ENCODE data around the gene FARSA.
A peak's percentile ranks its signal among the peaks of the same experiment; 100 is the strongest.

Gene FARSA

DNA sequence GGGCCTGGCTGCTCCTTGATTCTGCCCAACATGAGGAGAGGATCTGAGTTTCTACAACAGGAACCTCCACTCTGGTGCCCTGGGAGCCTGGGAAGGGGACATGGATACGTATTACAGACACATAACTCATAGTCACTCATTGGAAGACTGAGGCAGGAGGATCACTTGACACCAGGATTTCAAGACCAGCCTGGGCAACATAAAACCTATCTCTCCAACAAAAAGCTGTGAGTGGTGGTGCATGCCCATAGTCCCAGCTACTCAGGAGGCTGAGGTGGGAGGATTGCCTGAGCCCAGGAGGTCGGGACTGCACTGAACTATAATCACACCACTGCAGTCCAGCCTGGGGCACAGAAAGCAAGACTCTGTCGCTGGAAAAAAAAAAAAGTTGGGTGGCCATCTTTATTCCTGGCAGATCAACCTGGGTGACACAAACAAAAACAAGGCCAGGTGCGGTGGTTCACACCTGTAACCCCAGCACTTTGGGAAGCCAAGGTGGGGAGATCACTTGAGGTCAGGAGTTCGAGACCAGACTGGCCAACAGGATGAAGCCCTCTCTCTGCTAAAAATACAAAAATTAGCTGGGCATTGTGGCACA, 45.4 kb downstream of the FARSA start:
- DNase-seq: no peak

DNA sequence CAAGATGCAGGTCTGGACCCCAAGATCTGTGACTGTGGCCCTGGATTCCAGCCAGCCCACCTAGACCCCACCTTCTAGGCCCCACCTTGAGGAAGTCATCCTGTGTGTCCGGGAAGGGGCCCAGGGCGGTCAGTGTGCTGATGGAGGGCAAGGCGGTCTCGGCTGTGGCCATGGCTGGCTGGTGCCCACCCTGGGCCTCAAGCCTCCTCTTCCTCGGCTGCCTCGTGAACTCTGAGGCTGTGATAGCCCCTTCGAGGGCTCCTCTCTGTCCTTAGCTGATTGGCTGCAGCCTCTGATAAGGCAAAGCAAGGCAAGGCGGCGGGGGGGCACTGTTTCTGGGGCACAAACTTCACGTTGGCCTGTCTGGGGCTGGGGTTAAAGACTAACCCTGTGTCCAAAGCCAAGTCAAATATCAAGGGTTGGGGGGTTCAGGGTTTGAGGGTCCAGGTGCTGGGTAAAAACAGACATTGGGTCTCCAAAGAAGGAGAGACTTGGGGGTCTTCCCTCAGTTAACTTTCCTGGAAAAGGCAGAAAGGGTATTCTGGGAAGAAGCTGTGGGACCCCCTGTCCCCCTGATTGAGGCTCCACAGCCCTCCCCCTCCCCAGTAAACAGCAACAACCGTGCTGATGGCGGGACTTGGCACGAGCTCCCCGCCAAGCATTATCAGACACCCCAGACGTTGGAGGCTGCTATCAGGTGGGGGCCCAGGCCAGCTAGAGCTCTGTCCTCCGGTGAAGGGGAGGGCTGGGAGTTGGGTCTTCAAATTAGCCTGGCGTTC, 46.4 kb downstream of the FARSA start, which contains the start of gene KLF1:
KLF1 (minus strand) TSS at position 233 of the 779 bp plus-strand sequence; CDS start at position 172, 61 bp downstream.
- DNase-seq: no peak

DNA sequence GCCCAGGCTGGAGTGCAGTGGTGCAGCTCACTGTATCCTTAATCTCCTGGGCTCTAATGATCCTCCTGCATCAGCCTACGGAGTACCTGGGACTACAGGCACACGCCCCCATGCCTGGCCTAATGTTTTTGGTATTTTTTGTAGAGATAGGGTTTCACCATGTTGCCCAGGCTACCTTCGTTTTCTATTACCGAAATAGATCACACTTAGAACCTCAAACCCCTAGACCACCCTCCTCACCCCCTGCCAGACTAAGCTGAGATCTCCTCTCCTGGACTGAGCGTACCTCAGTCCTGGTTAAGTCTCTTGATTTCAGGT, 46.9 kb downstream of the FARSA start:
- DNase-seq: no peak

DNA sequence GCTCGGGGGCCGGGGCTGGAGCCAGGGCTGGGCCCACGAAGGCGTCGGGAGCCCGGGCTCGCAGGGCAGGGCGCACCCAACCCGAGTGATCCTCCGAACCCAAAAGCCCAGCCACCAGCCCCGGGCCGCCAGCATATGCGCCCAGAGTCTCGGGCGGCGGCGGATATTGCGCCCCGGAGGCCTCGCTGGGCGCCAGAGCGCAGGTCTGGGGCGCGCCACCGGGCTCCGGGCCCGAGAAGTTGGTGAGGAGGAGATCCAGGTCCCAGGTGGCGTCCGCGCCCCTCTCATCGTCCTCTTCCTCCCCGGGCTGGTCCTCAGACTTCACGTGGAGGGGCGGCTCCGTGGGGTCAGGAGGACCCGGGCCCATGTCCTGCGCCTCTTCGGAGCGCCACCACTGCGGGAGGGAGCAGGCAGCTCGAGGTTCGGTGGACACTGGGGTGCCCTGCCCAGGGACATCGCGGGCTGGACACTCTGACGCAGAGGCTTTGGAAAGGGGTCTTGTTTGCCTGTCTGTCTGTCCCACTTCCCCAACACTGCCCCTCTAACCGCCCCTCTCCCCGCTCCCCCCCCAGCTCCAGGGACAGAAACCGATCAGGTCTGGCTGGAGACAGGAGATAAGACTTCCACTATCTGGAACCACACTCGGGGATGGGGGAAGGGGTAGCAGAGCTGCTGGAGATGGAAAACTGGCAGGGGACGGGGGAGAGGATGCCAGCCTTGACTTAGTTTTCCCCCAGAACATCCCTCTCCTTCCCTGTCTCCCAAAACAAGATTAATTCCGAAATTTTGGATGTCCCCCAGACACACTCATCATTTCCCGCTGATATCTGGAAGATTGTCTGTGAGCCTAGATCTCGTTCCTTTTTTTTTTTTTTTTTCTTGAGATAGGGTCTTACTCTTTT, 47.5 kb downstream of the FARSA start:
- no peak for DNase-seq

DNA sequence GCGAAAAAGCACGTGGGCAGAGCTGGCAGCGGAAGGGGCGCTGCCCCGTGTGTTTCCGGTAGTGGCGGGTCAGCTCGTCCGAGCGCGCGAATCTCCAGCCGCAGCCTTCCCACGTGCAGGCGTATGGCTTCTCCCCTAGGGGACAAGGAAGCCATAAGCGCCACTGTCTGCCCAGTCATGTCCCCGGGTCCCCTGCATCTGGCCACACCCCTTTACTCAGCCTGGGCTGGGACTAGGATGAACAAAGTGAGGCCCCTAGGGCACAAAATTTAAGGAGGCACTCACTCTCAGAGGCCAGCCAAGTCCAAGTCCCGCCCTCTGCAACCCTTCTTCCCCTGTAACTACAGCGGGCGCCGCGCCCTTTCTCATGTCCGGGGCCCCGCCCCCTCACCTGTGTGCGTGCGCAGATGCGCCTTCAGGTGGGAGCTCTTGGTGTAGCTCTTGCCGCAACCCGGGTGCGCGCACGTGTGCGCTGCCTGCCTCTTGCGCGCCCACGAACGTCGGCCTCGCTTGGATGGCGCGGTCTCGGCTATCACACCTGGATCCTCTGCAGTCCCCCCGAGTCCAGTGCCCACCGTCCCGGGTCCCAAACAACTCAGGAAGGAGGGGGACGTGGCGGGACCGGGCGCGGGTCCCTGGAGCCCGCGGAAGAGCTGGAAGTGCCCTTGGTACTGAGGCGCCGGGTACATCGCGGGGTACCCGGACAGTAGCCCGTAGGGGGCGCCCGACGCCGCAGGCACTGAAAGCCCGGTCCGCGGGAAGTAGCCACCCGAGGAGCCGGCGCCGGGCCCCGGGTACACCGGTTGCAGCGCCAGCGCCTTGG, 48.4 kb downstream of the FARSA start:
- peak; percentile 97 for DNase-seq

DNA sequence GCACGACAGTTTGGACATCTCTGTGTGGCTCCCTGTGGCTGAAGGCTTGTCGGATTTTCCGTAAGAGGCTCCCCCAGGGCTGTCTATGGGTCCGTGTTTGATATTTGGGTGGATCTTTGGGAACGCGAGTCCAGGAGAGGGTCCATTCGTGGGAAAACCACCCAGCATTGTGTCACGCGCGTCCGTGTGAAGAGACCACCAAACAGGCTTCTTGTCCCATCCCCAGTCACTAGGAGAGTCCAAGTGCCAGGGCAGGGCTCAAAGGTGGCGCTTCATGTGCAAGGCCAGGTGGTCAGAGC, 48.9 kb downstream of the FARSA start:
- no peak for DNase-seq

DNA sequence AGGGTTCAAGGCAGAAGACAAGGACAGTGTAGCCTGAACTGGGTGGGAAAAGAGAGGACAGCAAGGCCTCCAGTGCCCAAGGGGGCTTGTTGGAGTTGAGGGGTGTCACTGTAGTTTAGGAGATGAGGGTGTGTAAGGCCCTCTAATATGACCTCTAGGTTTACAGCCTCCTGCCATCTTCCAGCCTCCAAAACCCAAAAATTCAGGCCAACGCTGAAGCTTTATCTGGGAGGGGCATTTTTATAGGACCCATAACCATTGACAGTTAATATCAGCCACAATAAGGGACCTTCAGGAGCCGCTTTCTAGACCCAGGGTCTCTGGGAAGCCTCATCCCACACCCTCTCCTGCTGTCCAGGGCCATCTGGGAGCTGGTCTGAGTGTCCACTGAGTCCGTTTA, 49.3 kb downstream of the FARSA start:
- DNase-seq: no peak

DNA sequence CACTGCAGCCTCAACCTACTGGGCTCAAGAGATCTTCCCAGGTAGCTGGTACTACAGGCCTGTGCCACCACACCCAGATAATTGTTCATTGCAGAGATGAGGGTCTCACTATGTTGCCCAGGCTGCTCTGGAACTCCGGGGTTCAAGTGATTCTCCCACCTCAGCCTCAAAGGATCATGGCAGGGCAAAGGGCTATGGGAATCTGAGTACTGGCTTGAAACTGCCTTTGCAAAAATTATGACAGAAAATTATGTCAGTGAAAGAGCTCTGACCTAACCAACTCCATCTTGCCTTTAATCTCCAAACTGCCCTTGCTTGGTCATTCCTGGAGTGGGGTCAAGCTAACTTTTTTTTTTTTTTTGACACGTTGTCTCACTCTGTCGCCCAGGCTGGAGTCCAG, 50.9 kb downstream of the FARSA start:
- DNase-seq: no peak

DNA sequence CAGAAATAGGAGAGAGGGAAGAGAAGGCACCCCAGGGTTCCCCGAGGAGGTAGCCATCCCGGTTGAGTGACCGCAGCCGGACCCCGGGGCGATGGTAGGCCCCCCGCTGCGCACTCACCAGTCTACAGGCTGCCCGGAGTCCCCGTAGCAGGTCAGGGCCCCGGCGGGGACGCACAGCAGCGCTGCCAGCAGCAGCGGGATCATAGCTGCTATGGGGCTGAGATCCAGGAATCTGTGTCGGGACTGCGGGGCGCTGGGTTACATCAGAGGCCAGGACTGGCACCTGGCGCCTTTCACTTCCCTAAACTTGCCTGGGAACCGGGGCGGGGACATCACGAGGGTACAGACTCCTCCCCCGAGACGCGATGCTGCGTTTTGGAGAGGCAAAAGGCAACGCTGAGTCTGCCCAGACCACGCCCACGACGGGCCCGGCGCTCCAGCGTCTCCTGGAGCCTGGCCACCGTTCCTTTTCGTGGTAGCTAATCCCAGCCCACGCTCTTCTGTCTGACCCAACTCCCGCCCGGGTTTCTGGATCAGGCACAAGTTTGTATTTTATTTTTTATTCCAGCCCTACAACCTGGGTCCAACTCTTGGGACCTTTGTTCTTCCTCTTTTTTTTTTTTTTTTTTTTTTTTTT, 52.2 kb downstream of the FARSA start, which contains the start of gene DNASE2:
DNASE2 (minus strand) TSS at position 278 of the 637 bp plus-strand sequence; CDS start at position 204, 74 bp downstream.
- peak; percentile 94 for DNase-seq

DNA sequence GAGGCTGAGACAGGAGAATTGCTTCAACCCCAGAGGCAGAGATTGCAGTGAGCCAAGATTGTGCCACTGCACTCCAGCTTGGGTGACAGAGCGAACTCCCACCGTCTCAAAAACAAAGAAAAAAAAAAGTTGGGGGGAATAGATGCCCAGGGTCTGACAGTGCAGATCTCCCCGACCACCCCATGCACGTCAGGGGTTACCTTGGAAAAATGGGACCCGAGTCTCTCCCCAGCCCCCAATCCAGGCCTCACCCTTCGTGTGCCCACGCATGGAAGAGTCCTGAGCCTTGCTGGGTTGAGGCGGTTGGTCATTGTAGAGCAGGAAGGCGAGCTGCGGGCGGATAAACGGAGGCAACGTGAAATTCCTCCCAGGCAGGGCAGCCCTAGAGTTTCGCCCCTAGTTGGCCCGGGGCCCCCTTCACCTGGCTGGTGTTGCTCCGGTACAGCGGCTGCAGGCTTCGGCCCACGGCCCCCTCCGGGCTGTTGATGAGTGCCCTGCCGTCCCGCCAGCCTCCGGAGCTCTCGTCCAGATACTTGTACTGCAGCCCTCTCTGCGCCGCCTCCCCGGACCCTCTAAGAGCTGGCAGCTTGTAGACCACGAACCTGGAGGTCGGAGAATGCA, 52.9 kb downstream of the FARSA start:
- no peak for DNase-seq

DNA sequence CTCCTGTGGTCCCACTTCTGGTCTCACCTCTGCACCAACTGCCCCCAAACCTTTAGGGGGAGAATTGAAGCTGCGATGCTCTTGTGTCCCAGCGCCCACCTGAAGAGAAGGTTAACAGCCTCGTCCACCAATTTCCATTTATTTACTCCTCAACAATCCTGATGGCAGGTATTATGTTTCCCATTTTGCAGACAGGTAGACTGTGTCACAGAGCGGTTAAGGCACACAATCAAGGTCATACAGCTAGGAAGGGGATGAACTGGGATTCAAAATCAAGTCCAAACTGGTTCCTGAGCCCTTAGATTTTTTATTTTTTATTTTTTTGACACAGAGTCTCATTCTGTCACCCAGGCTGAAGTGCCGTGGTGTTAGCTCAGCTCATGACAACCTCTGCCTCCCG, 58.4 kb downstream of the FARSA start:
- no peak for DNase-seq

DNA sequence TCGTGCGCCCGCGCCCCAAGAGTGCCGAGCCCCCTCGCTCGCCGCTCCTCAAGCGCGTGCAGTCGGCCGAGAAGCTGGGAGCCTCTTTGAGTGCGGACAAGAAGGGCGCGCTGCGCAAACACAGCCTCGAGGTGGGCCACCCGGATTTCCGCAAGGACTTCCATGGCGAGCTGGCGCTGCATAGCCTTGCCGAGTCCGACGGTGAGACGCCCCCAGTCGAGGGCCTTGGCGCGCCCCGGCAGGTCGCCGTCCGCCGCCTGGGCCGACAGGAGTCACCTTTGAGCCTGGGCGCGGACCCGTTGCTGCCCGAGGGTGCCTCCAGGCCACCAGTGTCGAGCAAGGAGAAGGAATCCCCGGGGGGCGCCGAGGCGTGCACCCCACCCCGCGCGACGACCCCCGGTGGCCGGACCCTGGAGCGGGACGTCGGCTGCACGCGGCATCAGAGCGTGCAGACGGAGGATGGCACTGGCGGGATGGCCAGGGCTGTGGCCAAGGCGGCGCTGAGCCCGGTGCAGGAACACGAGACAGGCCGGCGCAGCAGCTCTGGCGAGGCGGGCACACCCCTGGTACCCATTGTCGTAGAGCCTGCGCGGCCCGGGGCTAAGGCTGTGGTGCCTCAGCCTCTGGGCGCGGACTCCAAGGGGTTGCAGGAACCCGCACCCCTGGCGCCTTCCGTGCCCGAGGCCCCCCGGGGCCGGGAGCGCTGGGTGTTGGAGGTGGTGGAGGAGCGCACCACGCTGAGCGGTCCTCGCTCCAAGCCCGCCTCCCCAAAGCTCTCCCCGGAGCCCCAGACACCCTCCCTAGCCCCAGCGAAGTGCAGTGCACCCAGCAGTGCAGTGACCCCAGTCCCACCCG, 59.4 kb downstream of the FARSA start:
- no peak for DNase-seq

DNA sequence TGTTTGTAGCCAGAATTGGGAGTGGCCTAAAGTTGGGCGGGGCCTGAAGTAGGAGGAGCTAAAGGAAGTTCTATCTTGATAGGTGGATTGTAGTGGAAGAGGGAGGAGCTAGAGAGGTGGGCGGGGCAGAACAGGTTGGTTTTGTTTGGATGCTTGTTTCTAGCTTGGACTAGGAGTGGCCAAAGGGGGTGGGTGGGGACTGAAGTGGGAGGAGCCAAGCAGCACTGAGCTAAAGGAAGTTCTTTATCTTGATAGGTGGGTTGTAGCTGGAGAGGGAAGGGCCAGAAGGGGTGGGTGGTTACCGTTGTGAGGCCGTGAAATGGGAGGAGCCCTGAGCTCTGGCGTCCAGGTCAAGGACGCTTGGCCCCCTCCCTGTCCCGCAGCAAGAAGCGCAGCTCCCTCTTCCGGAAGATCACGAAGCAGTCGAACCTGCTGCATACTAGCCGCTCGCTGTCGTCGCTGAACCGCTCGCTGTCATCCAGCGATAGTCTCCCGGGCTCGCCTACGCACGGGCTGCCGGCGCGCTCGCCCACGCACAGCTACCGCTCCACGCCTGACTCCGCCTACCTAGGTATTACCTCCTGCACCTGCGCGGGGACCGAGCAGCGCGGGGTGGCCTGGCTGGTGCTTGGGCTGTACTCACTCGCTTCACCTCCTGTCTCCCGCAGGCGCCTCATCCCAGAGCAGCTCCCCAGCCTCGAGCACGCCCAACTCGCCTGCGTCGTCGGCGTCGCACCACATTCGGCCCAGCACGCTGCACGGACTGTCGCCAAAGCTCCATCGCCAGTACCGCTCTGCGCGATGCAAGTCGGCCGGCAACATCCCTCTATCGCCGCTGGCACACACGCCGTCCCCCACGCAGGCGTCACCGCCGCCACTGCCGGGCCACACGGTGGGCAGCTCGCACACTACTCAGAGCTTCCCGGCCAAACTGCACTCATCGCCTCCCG, 60.3 kb downstream of the FARSA start:
- no peak for DNase-seq

Data from DMS153 (cell line).